GM19193 (cell line): ENCODE measurements around the gene CENPO.

Source experiments
- POLR2A ChIP-seq: IDR thresholded peaks from 4 replicates; pipeline ENCODE4 v1.6.1; 2011; ENCODE audit not compliant: insufficient read depth, insufficient read length; ENCODE audit errors: extremely low read depth

CENPO gene

GRCh38 chr2:24815171-24815570, 21.9 kb downstream of the CENPO start:
- no peak for TF ChIP-seq POLR2A

GRCh38 chr2:24816404-24816803, 23.2 kb downstream of the CENPO start:
- TF ChIP-seq POLR2A = no peak

GRCh38 chr2:24816884-24817283, 23.7 kb downstream of the CENPO start:
- TF ChIP-seq POLR2A = no peak

- no peak for TF ChIP-seq POLR2A
Measured at GRCh38 chr2:24818721-24819167, 25.5 kb downstream of the CENPO start.

- peak; percentile 27 for TF ChIP-seq POLR2A
Measured at GRCh38 chr2:24819442-24820174, 26.4 kb downstream of the CENPO start.

DNA sequence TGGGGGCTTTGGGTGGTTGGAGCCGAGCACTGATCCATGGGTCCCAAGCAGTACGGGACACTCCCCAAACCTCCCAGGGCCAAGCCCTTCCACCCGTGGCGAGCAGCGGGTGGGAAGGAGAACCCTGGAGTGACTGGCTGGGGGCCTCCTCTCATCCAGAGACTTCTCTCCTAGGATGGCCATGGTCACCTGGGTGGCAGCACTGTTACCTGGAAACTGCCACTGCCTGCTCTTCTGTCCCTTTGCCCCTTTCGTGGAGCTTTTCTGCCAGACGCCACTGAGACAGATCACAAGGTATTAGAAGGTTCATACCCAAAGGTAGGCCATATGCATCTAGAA, 26.9 kb downstream of the CENPO start:
- TF ChIP-seq POLR2A = no peak

DNA sequence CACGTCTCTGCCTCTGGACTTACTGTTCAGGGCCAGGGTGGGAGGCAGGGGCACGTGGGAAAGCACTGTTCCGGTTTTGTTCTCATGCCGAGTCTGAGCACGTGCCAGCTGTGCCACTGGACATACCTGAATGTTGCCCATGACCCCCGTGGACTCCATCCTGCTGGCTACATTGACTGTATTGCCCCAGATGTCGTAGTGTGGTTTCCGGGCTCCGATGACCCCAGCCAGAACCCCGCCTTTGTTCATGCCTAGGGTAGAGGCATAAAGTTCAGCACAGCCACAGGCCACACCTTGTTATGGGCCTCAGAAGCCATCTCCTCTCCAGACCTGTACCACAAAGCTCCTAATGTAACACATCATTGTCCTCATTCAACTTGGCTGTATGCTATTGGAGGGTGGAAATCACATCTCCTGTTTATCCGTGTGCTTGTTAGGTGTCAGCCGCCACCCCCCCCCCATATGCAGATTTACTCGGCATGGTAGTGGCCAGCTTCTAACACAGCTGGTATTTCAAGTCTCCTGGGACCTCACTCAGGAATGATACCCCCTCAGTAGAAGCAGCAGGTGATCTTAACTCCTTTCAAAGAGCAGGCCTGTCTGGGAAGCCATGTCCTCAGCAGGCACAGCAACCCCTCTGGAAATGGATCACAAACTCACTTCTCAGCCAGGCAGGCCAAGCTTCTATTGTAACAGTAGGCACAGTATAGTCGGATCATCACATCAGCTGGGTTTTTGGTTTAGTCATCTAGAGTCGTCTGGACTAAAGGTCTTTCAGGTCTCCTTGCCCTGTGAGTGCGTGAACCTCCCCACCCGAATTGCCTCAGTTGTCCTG, 27.6 kb downstream of the CENPO start:
- no peak for TF ChIP-seq POLR2A

DNA sequence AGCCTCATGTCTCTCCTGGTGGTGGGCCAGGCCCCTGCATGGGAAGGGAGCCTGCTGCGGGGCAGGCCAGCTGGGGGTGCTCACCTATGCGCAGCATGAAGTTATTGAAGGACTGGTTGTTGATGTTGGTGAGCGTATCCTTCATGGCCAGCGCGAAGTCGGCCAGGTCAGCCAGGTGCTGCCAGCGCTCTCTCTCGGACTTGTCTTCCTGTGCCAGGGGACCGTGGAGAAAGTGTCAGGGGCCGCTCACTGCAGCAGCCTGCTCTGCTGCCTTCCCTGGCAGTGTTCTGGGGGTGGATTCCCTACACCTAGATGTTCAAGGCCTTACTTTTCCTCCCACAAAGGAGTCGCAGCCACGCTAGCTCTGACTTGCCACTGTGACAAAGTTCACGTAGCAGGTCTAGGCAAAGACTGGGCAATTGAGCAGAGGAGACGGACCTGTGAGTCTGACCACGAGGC, 28.2 kb downstream of the CENPO start:
- TF ChIP-seq POLR2A = no peak

- no peak for TF ChIP-seq POLR2A
Measured at GRCh38 chr2:24822049-24822706, 29.0 kb downstream of the CENPO start.

- TF ChIP-seq POLR2A = no peak
Measured at GRCh38 chr2:24824071-24824588, 30.9 kb downstream of the CENPO start.

- no peak for TF ChIP-seq POLR2A
Measured at GRCh38 chr2:24824966-24825882, 32.0 kb downstream of the CENPO start.

DNA sequence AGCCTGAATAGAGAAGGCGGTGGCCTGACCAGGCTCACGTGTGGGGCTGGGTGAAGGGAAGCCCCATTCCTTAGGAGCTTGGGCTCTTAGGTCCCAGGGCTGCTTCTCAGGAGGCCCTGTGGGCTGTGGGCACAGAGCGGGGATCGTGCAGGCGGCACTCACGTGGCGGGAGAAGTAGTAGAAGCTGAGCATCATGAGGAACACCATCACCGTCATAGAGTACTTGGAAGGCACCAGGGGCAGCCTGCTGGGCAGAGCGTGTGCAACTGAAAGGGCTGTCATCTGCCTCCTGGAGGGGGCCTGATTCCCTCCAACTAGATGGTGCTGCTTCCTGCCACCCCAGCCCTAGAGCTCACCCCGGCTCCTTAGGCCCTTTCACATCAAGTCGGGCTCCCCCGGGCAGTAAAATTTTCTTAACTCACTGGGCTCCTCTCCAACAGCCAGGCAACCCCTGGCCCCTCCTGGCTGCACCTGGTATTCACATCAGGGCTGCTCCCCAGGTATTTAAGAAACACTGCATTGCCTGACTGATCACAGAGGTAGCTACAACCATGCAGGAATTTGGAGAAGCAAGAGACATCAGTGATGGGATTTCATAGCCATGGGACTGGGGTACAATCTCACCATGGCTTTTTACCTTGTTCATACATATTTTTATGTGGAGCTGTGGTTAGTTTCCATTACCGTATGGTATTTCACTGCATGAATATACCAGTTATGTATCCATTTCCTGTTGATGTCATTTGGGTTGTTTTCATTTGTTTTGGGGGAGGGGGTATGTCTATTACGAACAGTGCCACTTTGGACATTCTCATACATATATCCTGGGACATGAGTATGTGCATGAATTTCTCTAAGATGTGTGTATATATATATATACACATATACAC, 32.9 kb downstream of the CENPO start:
- TF ChIP-seq POLR2A = peak; percentile 24

DNA sequence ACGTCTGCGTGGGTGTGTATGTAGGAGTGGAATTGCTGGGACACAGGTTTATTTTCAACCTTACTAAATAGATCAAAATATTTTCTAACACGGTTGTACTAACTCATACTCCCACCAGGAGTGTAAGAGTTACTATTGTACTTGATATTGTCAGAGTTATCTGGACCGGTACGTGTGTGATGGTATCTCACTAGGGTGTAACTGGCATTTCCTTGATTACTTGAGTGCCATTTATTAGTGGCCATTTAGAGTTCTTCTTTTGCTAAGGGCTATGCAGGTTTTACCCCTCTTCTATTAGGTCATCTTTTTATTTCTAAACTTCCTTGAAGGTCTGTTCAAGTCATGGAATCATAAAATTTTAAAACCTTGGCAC, 33.5 kb downstream of the CENPO start:
- no peak for TF ChIP-seq POLR2A
